AG09319 (cell line): Measurements from ENCODE around the gene NPC1L1.
"Not testable (repeated sequence)": the region's sequence is repeated elsewhere in the genome, so short reads cannot be mapped to it uniquely, and the experiment has no call there.

Experiments
- DNase-seq: peaks from one replicate; pipeline ENCODE4 v3.0.0-alpha.2; 2010; ENCODE audit warnings: low read depth; ENCODE audit errors: extremely low read depth
- CTCF ChIP-seq: IDR thresholded peaks from 2 replicates; pipeline ENCODE4 v1.5.1; 2011; ENCODE audit warnings: low read depth, mild to moderate bottlenecking, inconsistent platforms, low read length, moderate library complexity

Gene NPC1L1

GRCh38 chr7:44568771-44569560 lies 27.8 kb upstream of the NPC1L1 start:
- no peak for DNase-seq

DNA sequence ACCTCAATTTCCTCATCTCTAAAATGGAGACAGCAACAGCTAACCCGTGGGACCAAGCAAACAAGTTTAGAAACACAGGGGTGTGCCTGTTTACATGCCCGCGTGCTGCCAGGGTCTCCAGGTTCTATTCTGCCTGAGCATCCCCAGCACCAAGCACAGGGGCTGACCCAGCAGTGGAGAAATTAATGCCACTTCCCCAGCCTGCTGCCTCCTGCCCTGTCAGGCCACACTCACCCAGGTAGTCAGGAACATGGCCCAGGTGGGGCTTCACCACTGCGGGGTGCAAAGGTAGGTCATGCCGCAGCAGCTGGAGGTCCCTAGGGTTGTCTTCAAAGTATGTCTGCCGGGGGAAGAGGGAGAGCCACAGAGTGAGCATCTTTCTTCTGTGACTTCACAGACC lies 26.8 kb upstream of the NPC1L1 start:
- no peak for DNase-seq
- TF ChIP-seq CTCF, result no peak

More at GRCh38 chr7:44568771-44569560, 27.8 kb upstream of the NPC1L1 start:
- no peak for TF ChIP-seq CTCF

- TF ChIP-seq CTCF, result no peak
- DNase-seq, result no peak
Measured at GRCh38 chr7:44566680-44567079, 25.6 kb upstream of the NPC1L1 start.

DNA sequence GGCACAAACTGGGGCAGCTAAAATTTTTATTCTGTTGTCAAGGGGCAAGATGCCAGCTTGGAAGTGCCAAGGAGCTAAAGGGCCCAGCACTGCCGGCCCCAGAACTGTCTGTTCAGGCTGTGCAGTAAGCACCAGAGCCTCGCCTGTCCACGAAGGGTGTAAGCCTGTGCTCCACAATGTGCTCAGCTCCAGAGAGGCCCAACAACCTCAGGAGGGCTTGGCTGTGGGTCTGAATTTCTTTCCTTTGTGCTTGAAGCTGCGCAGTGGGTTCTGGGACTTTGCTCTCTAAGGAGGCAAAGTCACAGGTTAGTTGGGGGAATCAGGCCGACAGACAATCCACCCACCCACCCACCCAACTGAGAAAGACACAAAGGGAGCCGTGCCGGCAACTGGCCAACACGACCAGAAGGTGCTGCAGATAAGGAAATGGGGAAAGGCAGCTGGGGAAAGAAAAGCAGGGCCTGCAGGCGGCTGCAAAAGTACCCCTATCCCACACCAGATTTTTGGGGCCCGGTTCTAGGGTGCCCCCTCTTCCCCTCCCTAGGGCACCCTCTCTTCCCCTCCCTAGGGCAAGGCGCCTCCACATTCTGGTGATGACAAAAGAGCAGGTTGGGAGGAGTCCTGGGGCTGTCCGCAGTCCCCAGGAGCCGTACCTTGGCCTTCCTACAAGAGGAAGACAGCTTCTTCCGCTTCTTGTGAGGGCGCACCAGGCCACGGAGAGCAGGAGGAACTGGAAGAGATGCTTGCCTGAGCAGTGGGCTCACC lies 24.8 kb upstream of the NPC1L1 start:
- no peak for TF ChIP-seq CTCF
- DNase-seq, result no peak

GRCh38 chr7:44565097-44565794 lies 24.1 kb upstream of the NPC1L1 start:
- no peak; the same call in none of the 2 replicates for TF ChIP-seq CTCF
- no peak for DNase-seq

DNA sequence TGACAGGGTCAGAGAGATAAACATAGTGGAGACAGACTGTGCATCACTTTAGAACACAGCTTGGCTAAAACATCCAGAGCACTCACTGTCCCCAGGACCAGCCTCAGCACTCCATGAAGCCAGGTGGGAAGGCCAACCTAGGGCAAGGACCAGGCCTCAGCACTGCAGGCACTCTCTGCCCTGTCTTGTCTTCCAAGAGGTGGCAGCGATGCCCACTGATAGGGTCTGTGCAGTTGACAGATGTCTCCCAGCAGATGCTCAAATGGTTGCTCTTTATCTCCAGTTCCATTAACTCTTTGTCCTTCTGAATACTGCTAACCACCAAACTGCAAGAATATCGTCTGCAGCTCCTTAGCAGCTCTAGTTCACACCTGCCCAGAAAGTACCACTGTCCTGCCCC lies 23.5 kb upstream of the NPC1L1 start:
- no peak for TF ChIP-seq CTCF
- DNase-seq, result no peak

- no peak for TF ChIP-seq CTCF
- no peak for DNase-seq
Measured at GRCh38 chr7:44563171-44563679, 22.1 kb upstream of the NPC1L1 start.

- not testable (repeated sequence) for DNase-seq
Measured at GRCh38 chr7:44562622-44562962, 21.5 kb upstream of the NPC1L1 start.
